GM12873 (cell line): Measurements from ENCODE around the gene TPX2.

ENCODE experiments used
- CTCF ChIP-seq: IDR thresholded peaks from 2 replicates; pipeline ENCODE4 v1.5.1; 2012; ENCODE audit warnings: low read depth, mild to moderate bottlenecking, moderate library complexity, low read length, control low read depth; ENCODE audit not compliant: insufficient read depth; ENCODE audit errors: missing control alignments

Gene TPX2

GRCh38 chr20:31731321-31731717 is 7.8 kb upstream of the TPX2 start:
- no peak for TF ChIP-seq CTCF

DNA sequence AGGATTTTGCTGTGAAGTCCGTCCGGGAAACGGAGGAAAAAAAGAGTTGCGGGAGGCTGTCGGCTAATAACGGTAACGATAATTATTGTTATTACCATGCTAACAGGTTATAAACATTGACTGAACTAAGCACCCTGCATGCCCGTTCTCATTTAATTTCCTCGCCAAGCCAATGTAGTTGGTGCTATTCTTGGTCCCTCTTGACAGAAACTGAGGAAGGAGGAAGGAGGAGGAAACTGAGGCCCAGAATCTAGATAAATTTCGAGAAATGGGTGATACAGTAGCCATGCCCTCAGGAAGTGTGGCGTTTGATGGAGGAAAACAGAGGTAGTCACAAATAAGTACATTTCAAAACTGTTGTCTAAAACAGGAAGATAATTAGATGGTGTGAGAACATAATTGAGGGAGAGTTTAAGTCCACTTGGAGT is 474 bp downstream of the TPX2 start:
- TF ChIP-seq CTCF: no peak

GRCh38 chr20:31740208-31740607 is 1.1 kb downstream of the TPX2 start:
- no peak for TF ChIP-seq CTCF

DNA sequence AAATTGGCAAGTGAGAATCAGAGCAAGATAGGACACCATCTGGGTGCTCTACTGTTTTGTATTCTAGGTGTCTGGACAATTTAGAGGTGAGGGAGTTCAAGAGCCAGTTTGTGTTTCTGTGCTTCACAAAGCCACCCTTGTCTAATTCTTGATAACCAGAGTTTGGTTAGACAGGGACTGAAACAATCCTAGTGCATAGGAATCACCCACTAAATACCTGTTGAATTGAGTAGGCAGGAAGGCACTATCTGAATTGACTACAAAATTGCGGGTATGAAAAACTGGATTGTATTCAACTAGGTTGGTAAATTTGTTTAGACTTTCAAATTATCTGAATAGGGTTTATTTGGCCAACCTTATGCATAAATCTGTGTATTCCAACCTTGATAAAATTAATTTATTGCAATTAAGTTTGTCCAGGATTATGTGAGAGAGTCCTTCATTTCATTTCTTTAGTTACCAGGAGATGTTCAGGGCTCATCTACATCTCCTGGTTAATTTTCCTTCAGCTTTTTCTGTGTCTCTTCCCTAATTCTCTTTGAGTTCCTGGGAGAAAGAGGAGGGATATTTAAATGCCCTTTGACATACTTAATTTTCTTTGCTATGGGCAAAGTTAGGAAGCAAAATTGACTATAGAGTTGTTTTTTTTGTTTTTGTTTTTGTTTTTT is 1.7 kb downstream of the TPX2 start:
- no peak for TF ChIP-seq CTCF

DNA sequence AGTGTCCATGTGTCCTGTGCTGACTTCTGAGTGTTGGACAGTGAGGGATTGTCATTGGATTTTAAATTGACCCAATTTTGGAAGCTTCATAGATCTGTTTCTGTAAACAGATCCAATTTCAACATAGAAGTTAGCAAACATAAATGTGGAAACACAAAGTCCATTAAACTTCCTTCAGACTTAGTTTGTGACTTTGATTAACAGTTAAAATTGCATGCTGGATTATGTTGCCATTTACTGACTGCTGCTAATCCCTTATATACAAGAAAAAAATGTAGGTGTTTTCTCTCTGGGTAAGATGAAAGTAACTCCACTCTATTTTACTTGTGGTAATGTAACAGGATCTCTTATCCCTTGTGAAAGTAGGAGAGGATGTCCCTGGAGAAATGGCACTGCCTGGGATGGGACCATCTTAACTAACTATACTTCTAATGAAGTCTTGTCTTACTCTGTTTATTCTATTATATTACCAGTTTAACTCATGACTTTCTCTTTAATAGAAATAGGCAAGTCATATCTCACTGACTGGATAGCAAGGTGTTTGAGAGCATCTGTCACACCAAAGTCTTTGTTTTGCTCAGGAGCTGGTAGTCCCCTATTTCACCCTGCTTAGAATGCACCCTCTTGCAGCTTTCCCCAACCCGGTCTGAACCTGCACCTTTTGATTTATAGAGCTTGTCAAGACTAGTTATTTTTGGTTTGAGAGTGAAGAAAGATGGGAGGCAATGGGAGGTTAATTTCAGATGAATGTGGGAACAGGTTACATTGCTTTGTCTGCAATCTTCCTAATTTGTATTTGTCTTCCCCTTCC is 7.2 kb downstream of the TPX2 start:
- TF ChIP-seq CTCF: no peak

DNA sequence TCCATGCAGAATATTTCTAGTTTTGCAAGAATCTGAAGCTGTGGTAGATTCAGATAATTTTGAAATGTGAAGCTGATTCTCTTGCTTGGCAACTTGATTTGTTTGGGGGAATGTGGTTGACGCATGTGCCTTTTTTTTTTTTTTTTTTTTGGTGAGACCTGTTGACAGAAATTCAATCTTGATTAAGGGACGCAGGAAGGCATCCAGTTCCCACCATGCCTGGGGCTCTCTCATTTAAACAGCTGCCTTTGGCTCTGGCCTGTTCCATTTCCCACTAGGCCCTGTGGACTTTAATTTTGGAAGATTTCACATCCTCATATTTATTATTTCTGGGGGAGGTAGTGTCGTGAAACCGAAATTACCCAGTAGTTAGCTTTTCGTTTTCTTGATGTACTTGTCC is 8.6 kb downstream of the TPX2 start:
- no peak for TF ChIP-seq CTCF

- TF ChIP-seq CTCF: no peak
Observed at GRCh38 chr20:31749223-31749622, 10.1 kb downstream of the TPX2 start.
